Hematopoietic multipotent progenitor cell treated with erythropoietin and hydrocortisone succinate and interleukin-3 and kit ligand, for 17 days (in vitro differentiated cells): ENCODE data around the gene ITCH.

Experiments used
- DNase-seq: peaks from one replicate; pipeline ENCODE4 v3.0.0-alpha.2; 2015; ENCODE audit warnings: low spot score

Gene ITCH

GRCh38 chr20:34549929-34550305 is 186.8 kb downstream of the ITCH start:
- DNase-seq: no peak

GRCh38 chr20:34552569-34552968 is 189.5 kb downstream of the ITCH start:
- DNase-seq: no peak

GRCh38 chr20:34553366-34553867 is 190.3 kb downstream of the ITCH start:
- DNase-seq: no peak

GRCh38 chr20:34557936-34558319 is 194.9 kb downstream of the ITCH start:
- DNase-seq: no peak

- peak; percentile 97 for DNase-seq
Measured at GRCh38 chr20:34558320-34559218, 195.5 kb downstream of the ITCH start, which contains the start of gene MAP1LC3A. Gene MAP1LC3A (plus strand): TSS chr20:34558718. CDS start chr20:34558869, 151 bp downstream.

- no peak for DNase-seq
Measured at GRCh38 chr20:34559311-34560140, 196.5 kb downstream of the ITCH start.

GRCh38 chr20:34560141-34560523 is 197.1 kb downstream of the ITCH start:
- DNase-seq: no peak

GRCh38 chr20:34560614-34561013 is 197.5 kb downstream of the ITCH start:
- DNase-seq: no peak
